ENCODE measurements around the gene LIPC. TPM values are rescaled to one million over a fixed set of nuclear protein-coding genes. Genes with fewer than 3 reads are reported as not detected.

Gene LIPC
- total and polyA plus RNA-seq, 2 experiments from 2014 or later: not detected

- TF ChIP-seq REST (IDR thresholded peaks at IDR 0.05; ENCODE audit: unreplicated experiment) (no peak), CREB1 (CRISPR knock-in tag; IDR thresholded peaks at IDR 0.05; ENCODE audit: low read depth) (no peak), POLR2AphosphoS5 (IDR thresholded peaks at IDR 0.05; ENCODE audit: low read depth) (no peak), JUNB (IDR thresholded peaks at IDR 0.05; ENCODE audit: unreplicated experiment) (no peak), CTCF (conservative IDR thresholded peaks at IDR 0.05; ENCODE audit: low read depth in 2 of 2) (no peak), NANOG (IDR thresholded peaks at IDR 0.05; ENCODE audit: borderline replicate concordance) (no peak), ZNF114 (CRISPR knock-in tag; IDR thresholded peaks at IDR 0.05) (no peak), EZH2phosphoT487 (IDR thresholded peaks at IDR 0.05; ENCODE audit: unreplicated experiment) (no peak), ZNF331 (CRISPR knock-in tag; IDR thresholded peaks at IDR 0.05; ENCODE audit: low read depth) (no peak)
Observed at GRCh38 chr15:58407778-58408177, 24.0 kb upstream of the LIPC start (continued).

GRCh38 chr15:58409861-58410260 lies 21.9 kb upstream of the LIPC start:
- Histone ChIP-seq H3K27me3 (ENCODE audit: insufficient read depth) (no peaks in the 10 kb centered on the region), H3K79me2 (replicated peaks; ENCODE audit: insufficient read depth) (no peaks in the 10 kb centered on the region), H3K27ac (ENCODE audit: low read depth) (no peak overlapping the region), H3K9me2 (ENCODE audit: insufficient read depth) (no peaks in the 10 kb centered on the region), H2AFZ (peak overlapping the region; percentile 49; the same call in 1 of the 2 replicates), H3F3A (replicated peaks; ENCODE audit: low read depth) (no peaks in the 10 kb centered on the region), H3K4me1 (ENCODE audit: insufficient read depth) (no peaks in the 10 kb centered on the region), H4K20me1 (replicated peaks; ENCODE audit: insufficient read depth) (no peaks in the 10 kb centered on the region), H3K4me3 (no peak overlapping the region), H3K4me2 (no peak overlapping the region), H3K36me3 (ENCODE audit: insufficient read depth) (no peaks in the 10 kb centered on the region)
- DNase-seq (ENCODE audit: low spot score) (no peak), ATAC-seq (no peak)
- Mint-ChIP-seq H3K9me3 (peaks cover 6% of the 10 kb centered on the region; the same call in 1 of the 3 replicates), H3K4me3 (no peak overlapping the region), H3K36me3 (ENCODE audit: low read depth) (peaks cover 2% of the 10 kb centered on the region; the same call in 1 of the 3 replicates), H3K27me3 (ENCODE audit: insufficient read depth, low read depth, poor library complexity) (no peaks in the 10 kb centered on the region), H3K4me1 (peaks cover 5% of the 10 kb centered on the region; the same call in 2 of the 3 replicates), H3K27ac (peak overlapping the region; percentile 59; the same call in 1 of the 2 replicates)
- no peak for TF ChIP-seq ZNF462 (CRISPR knock-in tag; IDR thresholded peaks at IDR 0.05)
- no peak for TF ChIP-seq POLR2AphosphoS5 (IDR thresholded peaks at IDR 0.05; ENCODE audit: low read depth)
- no peak for TF ChIP-seq ZNF114 (CRISPR knock-in tag; IDR thresholded peaks at IDR 0.05)
- TF ChIP-seq CTCF (conservative IDR thresholded peaks at IDR 0.05; ENCODE audit: low read depth in 2 of 2): no peak
